ENCODE results near the gene ATP5PO. TPM values are rescaled to one million over a fixed set of nuclear protein-coding genes. Genes with fewer than 3 reads are reported as not detected.

Gene ATP5PO
- polyA plus RNA-seq, 1 of the 3 experiments (the other 2 are of a cell fraction): 148 TPM

- Histone ChIP-seq H3F3A (replicated peaks; ENCODE audit: insufficient read depth) (no peaks in the 10 kb centered on the region), H3K9me3 (no peaks in the 10 kb centered on the region), H3K27ac (ENCODE audit: low read depth in 2 of 2, low read length in 1 of 2) (no peak overlapping the region), H3K27me3 (ENCODE audit: insufficient read depth) (no peaks in the 10 kb centered on the region), H3K9ac (no peak overlapping the region), H4K20me1 (ENCODE audit: insufficient read depth) (no peaks in the 10 kb centered on the region), H3K79me2 (ENCODE audit: insufficient read depth) (no peaks in the 10 kb centered on the region), H2AFZ (ENCODE audit: low read depth) (no peak overlapping the region), H3K4me2 (no peak overlapping the region), H3K4me3 (ENCODE audit: low read depth in 2 of 2, low read length in 1 of 2) (no peak overlapping the region), H3K36me3 (replicated peaks in 1 of 2; ENCODE audit: control insufficient read depth in 1 of 2, insufficient read depth in 2 of 2, low read length in 1 of 2) (no peaks in the 10 kb centered on the region), H3K9me2 (no peaks in the 10 kb centered on the region), H3K4me1 (ENCODE audit: control insufficient read depth in 1 of 2, insufficient read depth in 2 of 2, low read depth in 1 of 2, low read length in 1 of 2) (no peaks in the 10 kb centered on the region)
- ChIA-PET CTCF (interaction anchor here (1.5 kb wide), 1 partner anchor 43 kb away, joined by 3 read pairs; no protein-coding TSS in a partner anchor), POLR2A (no interaction called here)
- no peak for TF ChIP-seq POLR2AphosphoS5 (IDR thresholded peaks at IDR 0.05; ENCODE audit: low read depth, low read length)
- no peak for TF ChIP-seq MXI1 (IDR thresholded peaks at IDR 0.05; ENCODE audit: low read depth, low read length)
- TF ChIP-seq MAX (IDR thresholded peaks at IDR 0.05; ENCODE audit: low read depth): no peak
- TF ChIP-seq GATA2 (CRISPR knock-in tag; IDR thresholded peaks at IDR 0.05): no peak
- no peak for TF ChIP-seq REST (IDR thresholded peaks at IDR 0.05; ENCODE audit: low read depth, low read length)
- no peak for TF ChIP-seq SIN3A (IDR thresholded peaks at IDR 0.05; ENCODE audit: borderline replicate concordance, low read depth, low read length)
- TF ChIP-seq FOSL2 (IDR thresholded peaks at IDR 0.05; ENCODE audit: borderline replicate concordance, low read depth): no peak
- TF ChIP-seq YY1 (IDR thresholded peaks at IDR 0.05; ENCODE audit: low read depth): no peak
- no peak for TF ChIP-seq TCF12 (IDR thresholded peaks at IDR 0.05)
- no peak for TF ChIP-seq SMC3 (IDR thresholded peaks at IDR 0.05; ENCODE audit: low read depth, low read length)
- TF ChIP-seq, protein P1, sequence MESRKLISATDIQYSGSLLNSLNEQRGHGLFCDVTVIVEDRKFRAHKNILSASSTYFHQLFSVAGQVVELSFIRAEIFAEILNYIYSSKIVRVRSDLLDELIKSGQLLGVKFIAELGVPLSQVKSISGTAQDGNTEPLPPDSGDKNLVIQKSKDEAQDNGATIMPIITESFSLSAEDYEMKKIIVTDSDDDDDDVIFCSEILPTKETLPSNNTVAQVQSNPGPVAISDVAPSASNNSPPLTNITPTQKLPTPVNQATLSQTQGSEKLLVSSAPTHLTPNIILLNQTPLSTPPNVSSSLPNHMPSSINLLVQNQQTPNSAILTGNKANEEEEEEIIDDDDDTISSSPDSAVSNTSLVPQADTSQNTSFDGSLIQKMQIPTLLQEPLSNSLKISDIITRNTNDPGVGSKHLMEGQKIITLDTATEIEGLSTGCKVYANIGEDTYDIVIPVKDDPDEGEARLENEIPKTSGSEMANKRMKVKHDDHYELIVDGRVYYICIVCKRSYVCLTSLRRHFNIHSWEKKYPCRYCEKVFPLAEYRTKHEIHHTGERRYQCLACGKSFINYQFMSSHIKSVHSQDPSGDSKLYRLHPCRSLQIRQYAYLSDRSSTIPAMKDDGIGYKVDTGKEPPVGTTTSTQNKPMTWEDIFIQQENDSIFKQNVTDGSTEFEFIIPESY (IDR thresholded peaks at IDR 0.05; ENCODE audit: borderline replicate concordance, low read depth): no peak
- TF ChIP-seq RCOR1 (IDR thresholded peaks at IDR 0.05; ENCODE audit: low read length): no peak
- TF ChIP-seq USF2 (IDR thresholded peaks at IDR 0.05; ENCODE audit: borderline replicate concordance, low read depth, low read length): no peak
- TF ChIP-seq MEF2A (IDR thresholded peaks at IDR 0.05; ENCODE audit: borderline replicate concordance, low read depth): no peak
- no peak for TF ChIP-seq NFIC (IDR thresholded peaks at IDR 0.05; ENCODE audit: borderline replicate concordance)
- TF ChIP-seq, protein P2, sequence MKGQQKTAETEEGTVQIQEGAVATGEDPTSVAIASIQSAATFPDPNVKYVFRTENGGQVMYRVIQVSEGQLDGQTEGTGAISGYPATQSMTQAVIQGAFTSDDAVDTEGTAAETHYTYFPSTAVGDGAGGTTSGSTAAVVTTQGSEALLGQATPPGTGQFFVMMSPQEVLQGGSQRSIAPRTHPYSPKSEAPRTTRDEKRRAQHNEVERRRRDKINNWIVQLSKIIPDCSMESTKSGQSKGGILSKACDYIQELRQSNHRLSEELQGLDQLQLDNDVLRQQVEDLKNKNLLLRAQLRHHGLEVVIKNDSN (IDR thresholded peaks at IDR 0.05; ENCODE audit: borderline replicate concordance, low read depth): no peak
- no peak for TF ChIP-seq EP300 (IDR thresholded peaks at IDR 0.05; ENCODE audit: borderline replicate concordance in 1 of 2, low read depth in 1 of 2, low read length in 1 of 2)
- WGBS (ENCODE audit: low lambda C conversion rate): 81% methylated on average over 8 of the region's 13 CpGs
- no peak for DNase-seq
Measured at GRCh38 chr21:33880626-33881025, 35.0 kb downstream of the ATP5PO start.

All from SK-N-SH (cell line).